AG09319 (cell line): ENCODE data around the gene NCKAP5.
A peak's percentile ranks its signal among the peaks of the same experiment; 100 is the strongest.

Experiments used
- DNase-seq: peaks from one replicate; pipeline ENCODE4 v3.0.0-alpha.2; 2010; ENCODE audit warnings: low read depth; ENCODE audit errors: extremely low read depth
- CTCF ChIP-seq: IDR thresholded peaks from 2 replicates; pipeline ENCODE4 v1.5.1; 2011; ENCODE audit warnings: low read depth, mild to moderate bottlenecking, inconsistent platforms, low read length, moderate library complexity

The NCKAP5 gene

GRCh38 chr2:133086176-133086575, 482.1 kb downstream of the NCKAP5 start:
- TF ChIP-seq CTCF = no peak
- DNase-seq = no peak

GRCh38 chr2:133085646-133086045, 482.6 kb downstream of the NCKAP5 start:
- DNase-seq = no peak
- no peak for TF ChIP-seq CTCF

GRCh38 chr2:133082034-133082433, 486.2 kb downstream of the NCKAP5 start:
- DNase-seq = no peak
- no peak for TF ChIP-seq CTCF

- no peak for DNase-seq
- no peak for TF ChIP-seq CTCF
Observed at GRCh38 chr2:133080822-133081221, 487.4 kb downstream of the NCKAP5 start.

- TF ChIP-seq CTCF = no peak
- no peak for DNase-seq
Observed at GRCh38 chr2:133078667-133079411, 489.4 kb downstream of the NCKAP5 start.

- DNase-seq = peak; percentile 11
- peak; percentile 0; the same call in 1 of the 2 replicates for TF ChIP-seq CTCF
Observed at GRCh38 chr2:133077269-133077822, 490.9 kb downstream of the NCKAP5 start.

GRCh38 chr2:133072837-133073694, 495.2 kb downstream of the NCKAP5 start:
- DNase-seq = no peak
- no peak for TF ChIP-seq CTCF
